ENCODE data around the gene SLC5A2. TPM values are rescaled to one million over a fixed set of nuclear protein-coding genes. Genes with fewer than 3 reads are reported as not detected.
"Not testable (repeated sequence)": the region's sequence is repeated elsewhere in the genome, so short reads cannot be mapped to it uniquely, and the experiment has no call there.

SLC5A2 gene
- not detected in 2 replicates for total RNA-seq (2014; rRNA removed; shearing (Covaris generic))

DNA sequence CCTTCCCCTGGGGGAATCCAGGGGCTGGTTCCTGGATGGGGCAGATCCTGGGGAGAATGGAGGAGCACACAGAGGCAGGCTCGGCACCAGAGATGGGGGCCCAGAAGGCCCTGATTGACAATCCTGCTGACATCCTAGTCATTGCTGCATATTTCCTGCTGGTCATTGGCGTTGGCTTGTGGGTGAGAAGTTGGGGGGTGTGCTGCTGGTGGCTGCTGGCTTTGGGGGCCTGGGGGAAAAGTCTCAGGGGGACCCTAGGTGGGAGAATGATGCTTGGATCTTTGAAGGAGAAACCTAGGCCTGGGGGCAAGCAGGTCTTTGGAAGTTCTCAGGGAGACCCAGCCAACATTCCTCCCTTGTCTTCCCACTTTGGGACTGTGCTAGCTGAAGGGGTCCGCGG, at the start of gene SLC5A2:
Gene SLC5A2 (plus strand): TSS at position 43 of the 400 bp plus-strand sequence. CDS start 14 bp downstream, at position 57.
- Histone ChIP-seq H3K36me3 (peaks cover 16% of the 10 kb centered on the region), H3K27me3 (replicated peaks) (peaks cover 17% of the 10 kb centered on the region), H3K4me3 (no peak within 1 kb of the TSS), H3K9me3 (replicated peaks) (no peaks in the 10 kb centered on the region), H3K4me1 (replicated peaks) (peaks cover 18% of the 10 kb centered on the region), H3K27ac (no peak within 1 kb of the TSS)
- no peak for DNase-seq (ENCODE audit: low read depth in 1 of 2, low spot score in 2 of 2)

DNA sequence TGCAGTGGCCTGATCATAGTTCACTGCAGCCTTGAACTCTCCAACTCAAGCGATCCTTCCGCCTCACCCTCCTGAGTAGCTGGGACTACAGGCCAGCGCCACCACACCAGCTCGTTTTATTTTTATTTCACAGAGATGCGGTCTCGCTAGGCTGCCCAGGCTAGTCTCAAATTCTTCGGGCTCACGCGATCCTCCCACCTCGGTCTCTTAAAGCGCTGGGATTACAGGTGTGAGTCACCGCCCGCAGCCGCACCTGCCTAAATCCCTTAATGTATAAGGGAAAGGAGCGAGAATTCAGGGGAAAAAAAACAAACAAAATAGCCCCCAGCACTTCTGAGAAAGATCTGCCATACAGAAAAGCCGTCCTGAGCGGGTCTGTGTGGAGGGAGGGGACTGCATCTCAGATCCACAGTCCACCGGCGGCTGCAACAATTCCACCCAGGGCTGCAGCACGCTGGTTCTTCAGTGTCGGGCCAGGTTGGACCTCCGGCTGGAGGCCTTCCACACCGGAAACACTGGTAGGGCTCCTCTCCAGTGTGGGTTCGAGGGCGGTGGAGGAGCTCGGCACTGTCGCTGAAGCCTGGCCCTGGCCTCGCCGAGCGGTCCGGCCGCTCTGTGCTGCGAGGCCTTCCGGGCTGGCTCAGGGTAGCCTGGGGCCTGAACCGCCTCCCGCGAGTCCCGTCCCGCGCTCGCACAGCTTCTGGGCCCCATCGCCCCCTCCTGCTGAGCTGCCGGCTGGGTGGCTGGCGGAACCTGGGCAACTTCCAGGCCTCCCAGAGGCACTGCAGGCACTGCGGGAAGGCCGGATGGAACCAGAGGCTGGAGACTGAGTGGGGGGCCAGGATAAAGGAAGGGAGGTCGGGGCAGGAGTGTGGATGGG, 47.3 kb upstream of the SLC5A2 start:
- Histone ChIP-seq H3K9me3 (replicated peaks) (no peaks in the 10 kb centered on the region), H3K27ac (no peak overlapping the region), H3K4me3 (no peak overlapping the region), H3K4me1 (replicated peaks) (no peaks in the 10 kb centered on the region), H3K27me3 (replicated peaks) (no peaks in the 10 kb centered on the region), H3K36me3 (no peaks in the 10 kb centered on the region)
- DNase-seq (ENCODE audit: low read depth in 1 of 2, low spot score in 2 of 2): no peak

DNA sequence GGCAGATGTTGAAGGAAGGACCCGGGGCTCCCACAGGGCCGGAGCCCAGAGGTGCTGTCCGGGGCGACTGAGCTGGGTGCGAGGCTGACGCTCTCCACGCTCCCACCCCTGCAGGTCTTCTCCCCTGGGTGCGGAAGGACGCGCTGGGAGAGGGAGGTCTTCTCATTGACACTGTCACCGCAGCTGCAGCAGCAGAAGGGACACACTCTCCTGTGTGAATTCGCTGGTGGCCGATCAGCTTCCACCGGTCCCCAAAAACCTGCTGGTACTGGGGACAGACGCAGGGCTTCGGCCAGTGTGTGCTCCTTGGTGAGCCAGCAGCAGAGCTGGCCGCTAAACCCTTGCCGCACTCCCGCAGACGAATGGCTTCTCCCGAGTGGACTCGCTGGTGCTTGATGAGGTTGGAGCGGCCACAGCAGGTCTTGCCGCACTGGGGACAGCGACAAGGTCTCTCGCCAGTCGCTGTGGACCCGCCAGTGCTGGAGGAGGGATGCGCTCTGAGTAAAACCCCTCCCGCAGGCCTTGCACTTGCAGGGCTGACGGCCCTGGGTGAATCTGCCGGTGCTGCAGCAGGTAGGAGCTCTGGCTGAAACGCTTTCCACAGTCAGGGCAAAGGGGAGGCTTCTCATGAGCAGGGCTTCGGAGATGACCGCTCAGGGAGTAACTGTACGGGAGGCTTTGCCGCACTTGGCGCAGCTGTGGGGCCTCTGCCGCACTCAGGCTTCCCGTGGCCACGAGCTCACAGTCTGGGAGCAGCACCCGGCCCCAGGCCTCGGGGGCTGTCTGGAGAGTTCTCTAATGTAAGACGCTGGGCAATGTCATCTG, 46.5 kb upstream of the SLC5A2 start:
- Histone ChIP-seq H3K4me3 (no peak overlapping the region), H3K27me3 (replicated peaks) (no peaks in the 10 kb centered on the region), H3K27ac (no peak overlapping the region), H3K36me3 (no peaks in the 10 kb centered on the region), H3K4me1 (replicated peaks) (no peaks in the 10 kb centered on the region), H3K9me3 (replicated peaks) (no peaks in the 10 kb centered on the region)
- DNase-seq (ENCODE audit: low read depth in 1 of 2, low spot score in 2 of 2): no peak

DNA sequence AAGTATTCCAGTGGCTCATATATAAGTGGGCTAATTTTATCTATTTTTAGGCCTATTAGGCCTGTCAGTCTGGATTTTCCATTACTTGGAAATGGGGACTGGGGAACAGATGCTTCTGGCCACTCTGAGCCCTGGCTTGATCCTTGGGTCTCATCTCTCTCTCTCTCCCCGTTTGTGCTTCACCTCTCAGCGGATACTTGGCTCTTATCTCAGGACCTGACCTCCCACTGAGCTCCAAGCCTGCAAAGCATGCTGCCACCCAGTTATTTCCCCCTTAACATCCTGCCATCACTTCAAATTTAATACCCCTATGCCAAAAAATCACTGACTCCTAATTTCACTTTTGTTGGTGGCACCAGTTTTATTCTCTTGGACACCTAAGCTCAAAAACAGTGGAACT, 44.5 kb upstream of the SLC5A2 start:
- Histone ChIP-seq H3K4me1 (replicated peaks) (peaks cover 5% of the 10 kb centered on the region; the same call in 1 of the 2 replicates), H3K4me3 (no peak overlapping the region), H3K9me3 (replicated peaks) (no peaks in the 10 kb centered on the region), H3K27ac (no peak overlapping the region), H3K36me3 (no peaks in the 10 kb centered on the region), H3K27me3 (replicated peaks) (no peaks in the 10 kb centered on the region)
- no peak for DNase-seq (ENCODE audit: low read depth in 1 of 2, low spot score in 2 of 2)

DNA sequence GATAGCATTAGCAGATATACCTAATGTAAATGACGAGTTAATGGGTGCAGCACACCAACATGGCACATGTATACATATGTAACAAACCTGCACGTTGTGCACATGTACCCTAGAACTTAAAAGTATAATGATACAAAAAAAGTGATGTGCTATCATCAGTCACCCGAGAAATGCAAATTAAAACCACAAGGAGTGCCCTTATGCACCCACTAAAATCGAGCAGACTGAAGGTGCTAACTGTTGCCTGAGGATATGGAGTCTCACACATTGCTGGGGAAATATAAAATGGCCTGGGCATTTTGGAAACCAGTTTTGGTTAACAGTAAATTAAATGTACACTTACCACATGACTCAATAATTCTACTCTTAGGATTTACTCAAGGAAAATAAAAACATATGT, 43.9 kb upstream of the SLC5A2 start:
- H3K27me3 ChIP-seq (replicated peaks); H3K27ac ChIP-seq; H3K9me3 ChIP-seq (replicated peaks); H3K4me1 ChIP-seq (replicated peaks); DNase-seq (ENCODE audit: low read depth in 1 of 2, low spot score in 2 of 2); H3K36me3 ChIP-seq; H3K4me3 ChIP-seq: not testable (repeated sequence)

DNA sequence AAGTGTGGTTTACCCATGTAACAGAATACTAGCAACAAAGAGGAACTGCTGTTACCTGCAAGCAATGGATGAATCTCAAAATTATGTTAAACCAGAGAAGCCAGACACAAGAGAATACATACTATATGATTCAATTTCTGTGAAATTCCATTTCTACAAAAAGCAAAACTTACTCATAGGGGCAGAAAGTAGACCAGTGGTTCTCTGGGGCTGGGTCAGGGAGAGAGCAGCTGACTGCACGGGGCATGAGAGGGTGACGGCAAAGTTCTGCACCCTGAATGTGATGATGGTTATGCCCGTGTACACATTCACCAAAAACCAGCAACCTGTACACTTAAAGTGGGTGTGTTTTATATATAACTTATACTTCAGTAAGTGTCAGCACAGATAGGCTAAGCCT, 43.4 kb upstream of the SLC5A2 start:
- H3K36me3 ChIP-seq: no peaks in the 10 kb centered on the region
- no peak overlapping the region for H3K4me3 ChIP-seq
- peaks cover 5% of the 10 kb centered on the region; the same call in 1 of the 2 replicates for H3K4me1 ChIP-seq (replicated peaks)
- no peaks in the 10 kb centered on the region for H3K27me3 ChIP-seq (replicated peaks)
- H3K27ac ChIP-seq: no peak overlapping the region
- DNase-seq (ENCODE audit: low read depth in 1 of 2, low spot score in 2 of 2): no peak
- no peaks in the 10 kb centered on the region for H3K9me3 ChIP-seq (replicated peaks)

DNA sequence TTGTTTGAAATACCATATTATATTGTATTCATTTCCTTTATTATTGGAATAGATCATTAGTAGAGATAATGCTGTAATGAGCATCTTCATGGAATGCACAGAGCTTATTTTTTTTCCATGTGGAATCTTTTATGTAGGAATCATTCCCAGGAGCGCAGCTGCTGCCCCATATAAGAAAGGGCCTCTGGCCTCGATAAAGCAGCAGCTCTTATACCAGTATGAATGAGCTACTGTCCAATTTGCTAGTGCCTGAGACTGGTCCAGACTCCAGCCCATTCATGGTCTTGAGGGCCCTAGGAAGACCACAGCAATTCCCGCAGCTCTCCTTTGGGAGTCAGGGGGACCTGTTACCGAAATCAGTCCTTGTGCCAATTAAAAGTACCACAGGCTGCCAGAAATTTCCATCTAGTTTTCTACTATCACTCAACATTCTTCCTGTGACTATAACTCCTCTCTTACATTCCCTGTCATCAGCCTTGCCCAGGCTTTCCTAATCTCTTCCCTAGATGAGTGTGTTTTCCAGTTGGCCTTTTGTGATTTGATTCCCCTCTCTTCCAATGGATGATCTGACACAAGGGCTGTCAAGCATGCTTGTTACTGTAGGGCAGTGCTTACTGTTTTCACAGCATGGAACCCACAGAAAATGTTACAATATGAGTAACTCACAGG, 42.3 kb upstream of the SLC5A2 start:
- no peaks in the 10 kb centered on the region; the same call in 1 of the 2 replicates for H3K27me3 ChIP-seq (replicated peaks)
- peaks cover 5% of the 10 kb centered on the region; the same call in 1 of the 2 replicates for H3K4me1 ChIP-seq (replicated peaks)
- H3K36me3 ChIP-seq: no peaks in the 10 kb centered on the region
- no peak for DNase-seq (ENCODE audit: low read depth in 1 of 2, low spot score in 2 of 2)
- no peak overlapping the region for H3K4me3 ChIP-seq
- H3K27ac ChIP-seq: no peak overlapping the region
- no peaks in the 10 kb centered on the region for H3K9me3 ChIP-seq (replicated peaks)

DNA sequence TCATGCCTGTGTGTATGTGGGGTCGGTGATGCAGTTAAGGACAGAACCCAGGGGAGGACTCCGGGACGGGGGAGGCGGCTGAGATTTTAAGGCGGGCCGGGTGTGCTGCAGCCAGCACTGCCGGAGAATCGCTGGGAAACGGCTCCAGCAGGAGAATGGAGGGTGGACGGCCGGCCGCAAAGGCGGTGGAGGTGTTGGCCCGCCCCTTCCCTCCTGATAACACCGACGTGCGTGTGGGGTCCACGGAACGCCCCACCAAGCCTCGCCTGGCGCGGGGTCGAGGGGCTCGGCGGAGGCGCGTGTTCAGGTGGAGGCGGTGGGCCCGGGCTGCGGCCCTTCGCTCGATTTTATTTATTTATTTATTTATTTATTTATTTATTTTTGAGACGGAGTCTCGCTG, 41.0 kb upstream of the SLC5A2 start:
- Histone ChIP-seq H3K36me3 (no peaks in the 10 kb centered on the region), H3K4me1 (replicated peaks) (peaks cover 5% of the 10 kb centered on the region; the same call in 1 of the 2 replicates), H3K4me3 (peak overlapping the region; percentile 53), H3K27me3 (replicated peaks) (peaks cover 3% of the 10 kb centered on the region; the same call in 1 of the 2 replicates), H3K9me3 (replicated peaks) (no peaks in the 10 kb centered on the region), H3K27ac (no peak overlapping the region)
- no peak for DNase-seq (ENCODE audit: low read depth in 1 of 2, low spot score in 2 of 2)

DNA sequence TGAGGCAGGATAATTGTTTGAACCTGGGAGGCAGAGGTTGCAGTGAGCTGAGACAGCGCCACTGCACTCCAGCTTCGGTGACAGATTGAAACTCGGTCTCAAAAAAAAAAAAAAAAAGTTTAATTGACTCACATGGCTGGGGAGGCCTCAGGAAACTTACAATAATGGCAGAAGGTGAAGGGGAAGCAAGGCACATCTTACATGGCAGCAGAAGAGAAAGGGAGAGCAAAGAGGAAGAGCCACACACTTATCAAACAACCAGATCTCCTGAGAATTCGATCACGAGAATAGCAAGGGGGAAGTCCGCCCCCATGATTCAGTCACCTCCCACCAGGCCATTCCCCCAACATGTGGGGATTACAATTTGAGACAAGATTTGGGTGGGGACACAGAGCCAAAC, 37.0 kb upstream of the SLC5A2 start:
- not testable (repeated sequence) for DNase-seq (ENCODE audit: low read depth in 1 of 2, low spot score in 2 of 2); H3K4me3 ChIP-seq; H3K27ac ChIP-seq; H3K27me3 ChIP-seq (replicated peaks); H3K4me1 ChIP-seq (replicated peaks); H3K9me3 ChIP-seq (replicated peaks); H3K36me3 ChIP-seq

DNA sequence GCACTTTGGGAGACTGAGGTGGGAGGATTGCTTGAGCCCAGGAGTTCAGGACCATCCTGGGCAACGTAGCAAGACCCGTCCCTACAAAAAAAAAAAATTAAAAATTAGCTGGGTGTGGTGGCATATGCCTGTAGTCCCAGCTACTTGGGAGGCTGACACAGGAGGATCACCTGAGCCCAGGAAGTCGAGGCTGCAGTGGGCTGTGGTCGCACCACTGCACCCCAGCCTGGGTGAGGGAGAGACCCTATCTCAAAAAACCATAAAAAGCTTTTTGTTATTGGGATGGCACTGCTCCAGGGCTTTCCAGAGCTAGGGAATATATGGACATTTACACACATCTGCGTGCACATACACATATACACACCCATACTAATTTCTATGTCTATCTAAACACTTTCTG, 31.7 kb upstream of the SLC5A2 start:
- DNase-seq (ENCODE audit: low read depth in 1 of 2, low spot score in 2 of 2): no peak
- Histone ChIP-seq H3K4me3 (no peak overlapping the region), H3K4me1 (replicated peaks) (peaks cover 23% of the 10 kb centered on the region), H3K27ac (no peak overlapping the region), H3K36me3 (0 out of 2 replicates have a peak, but pooled peaks cover 5% of the 10 kb centered on the region), H3K27me3 (replicated peaks) (0 out of 2 replicates have a peak, but pooled peaks cover 2% of the 10 kb centered on the region), H3K9me3 (replicated peaks) (no peaks in the 10 kb centered on the region)

DNA sequence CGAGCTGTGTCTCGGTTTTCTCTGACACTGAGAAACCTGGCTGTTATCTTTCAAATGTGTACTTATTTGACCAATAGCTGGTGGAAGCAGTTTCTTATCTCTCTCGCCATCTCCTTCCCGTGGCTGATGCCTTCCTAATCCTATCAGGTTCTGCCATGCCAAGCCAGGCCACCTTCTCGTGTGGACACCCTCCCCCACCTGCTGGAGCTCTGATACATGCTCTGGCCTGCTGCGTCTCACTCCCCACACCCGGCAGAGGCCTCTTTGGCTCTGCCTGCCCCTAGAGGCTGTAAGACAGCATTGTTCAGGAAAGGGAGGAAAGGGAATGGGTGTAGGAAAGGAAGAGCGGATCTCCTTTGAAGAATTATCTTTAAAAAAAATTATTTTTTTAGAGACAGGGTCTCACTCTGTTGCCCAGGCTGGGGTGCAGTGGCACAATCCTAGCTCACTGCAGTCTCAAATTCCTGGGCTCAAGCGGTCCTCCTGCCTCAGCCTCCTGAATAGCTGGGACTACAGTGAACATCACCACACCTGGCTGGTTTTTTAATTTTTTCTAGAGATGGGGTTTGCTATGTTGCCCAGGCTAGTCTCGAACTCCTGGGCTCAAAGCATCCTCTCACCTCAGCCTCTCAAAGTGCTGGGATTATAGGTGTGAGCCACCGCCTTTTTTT, 31.1 kb upstream of the SLC5A2 start:
- Histone ChIP-seq H3K9me3 (replicated peaks) (no peaks in the 10 kb centered on the region), H3K4me1 (replicated peaks) (peaks cover 23% of the 10 kb centered on the region), H3K36me3 (peaks cover 7% of the 10 kb centered on the region; the same call in 1 of the 2 replicates), H3K27me3 (replicated peaks) (no peaks in the 10 kb centered on the region), H3K27ac (peak overlapping the region; percentile 67), H3K4me3 (no peak overlapping the region)
- peak; percentile 55 to 74 for DNase-seq (ENCODE audit: low read depth in 1 of 2, low spot score in 2 of 2)

DNA sequence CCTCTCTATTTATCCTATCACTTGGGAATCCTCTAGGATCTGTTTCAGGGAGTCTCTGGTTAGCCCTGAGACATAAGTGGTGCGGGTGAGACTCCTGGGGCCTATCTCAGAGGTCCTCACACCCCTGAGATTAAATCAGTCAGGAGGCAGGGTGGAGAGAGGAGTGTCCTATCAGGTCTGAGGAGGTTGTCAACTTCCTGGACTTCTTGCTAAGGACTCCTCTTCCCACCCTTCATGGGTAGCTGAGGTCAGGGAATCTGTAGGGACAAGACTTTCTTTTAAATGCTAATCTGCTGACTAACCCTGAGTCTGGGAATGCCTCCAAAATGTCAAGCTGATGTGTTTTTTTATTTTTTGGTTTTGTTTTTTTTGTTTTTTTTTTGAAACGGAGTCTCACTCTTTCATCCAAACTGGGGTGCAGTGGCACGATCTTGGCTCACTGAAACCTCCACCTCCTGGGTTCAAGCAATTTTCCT, 30.3 kb upstream of the SLC5A2 start:
- peaks cover 13% of the 10 kb centered on the region for H3K36me3 ChIP-seq
- H3K4me3 ChIP-seq: no peak overlapping the region
- H3K27me3 ChIP-seq (replicated peaks): no peaks in the 10 kb centered on the region
- peak overlapping the region; percentile 67 for H3K27ac ChIP-seq
- no peaks in the 10 kb centered on the region for H3K9me3 ChIP-seq (replicated peaks)
- peak; percentile 74 to 82 for DNase-seq (ENCODE audit: low read depth in 1 of 2, low spot score in 2 of 2)
- H3K4me1 ChIP-seq (replicated peaks): peaks cover 29% of the 10 kb centered on the region

Measured in SJSA1 (cell line).